Caco-2 (cell line): ENCODE data around the gene ITM2C. TPM values are rescaled to one million over a fixed set of nuclear protein-coding genes. Genes with fewer than 3 reads are reported as not detected.

ENCODE experiments used
- BruUV-seq: library from RNA; stranded (reverse); fragments of 400-500 nt; replicated peaks from 2 replicates; lab custom pipeline; 2021; lab: Mats Ljungman, UMichigan
- CTCF ChIA-PET: fragments of 300-600 bp; sonication (Branson Sonifier 250); formaldehyde crosslinking; loops from one replicate; lab custom pipeline; 2022; ENCODE audit warnings: antibody characterized with exemption; lab: Charles Lee
- POLR2A ChIA-PET: fragments of 300-600 bp; sonication (Branson Sonifier 250); formaldehyde crosslinking; loops from one replicate; lab custom pipeline; 2022; ENCODE audit warnings: antibody characterized with exemption; lab: Charles Lee
- DNase-seq, 2 experiments: peaks; one replicate each; pipeline versions ENCODE4 v3.0.0 to v3.0.0-alpha.2; 2020 to 2022
- H3K27me3 ChIP-seq: replicated peaks from 2 replicates; pipeline ENCODE4 v1.6.0; 2011; ENCODE audit warnings: low read length; ENCODE audit not compliant: control insufficient read depth, insufficient read depth
- H3K36me3 ChIP-seq: 2 replicates; pipeline ENCODE4 v1.5.1; 2011; ENCODE audit warnings: low read length; ENCODE audit not compliant: control insufficient read depth, insufficient read depth
- H3K4me1 ChIP-seq: fragments of 250-450 bp; sonication (Bioruptor Pico); 2 replicates; pipeline ENCODE4 v1.5.1; 2020; ENCODE audit warnings: mild to moderate bottlenecking
- H3K4me3 ChIP-seq: 2 replicates; pipeline ENCODE4 v1.5.1; 2011; ENCODE audit warnings: low read depth, mild to moderate bottlenecking, control low read depth, low read length
- H3K9me3 ChIP-seq: fragments of 250-450 bp; sonication (Bioruptor Pico); 2 replicates; pipeline ENCODE4 v1.5.1; 2020; ENCODE audit warnings: mild to moderate bottlenecking, moderate library complexity
- H3K27ac Mint-ChIP-seq: one replicate; pipeline ENCODE4 v1.8.0; 2022; ENCODE audit warnings: mixed read lengths; ENCODE audit not compliant: unreplicated experiment
- H3K27me3 Mint-ChIP-seq: one replicate; pipeline ENCODE4 v1.8.0; 2022; ENCODE audit warnings: mixed read lengths; ENCODE audit not compliant: insufficient read depth, unreplicated experiment
- H3K36me3 Mint-ChIP-seq: one replicate; pipeline ENCODE4 v1.8.0; 2022; ENCODE audit warnings: mild to moderate bottlenecking, mixed read lengths; ENCODE audit not compliant: insufficient read depth, unreplicated experiment
- H3K4me1 Mint-ChIP-seq: one replicate; pipeline ENCODE4 v1.8.0; 2022; ENCODE audit warnings: low read depth, mixed read lengths; ENCODE audit not compliant: unreplicated experiment
- H3K4me3 Mint-ChIP-seq: one replicate; pipeline ENCODE4 v1.8.0; 2022; ENCODE audit warnings: mild to moderate bottlenecking, moderate library complexity, mixed read lengths; ENCODE audit not compliant: unreplicated experiment
- H3K9me3 Mint-ChIP-seq: one replicate; pipeline ENCODE4 v1.8.0; 2022; ENCODE audit warnings: mixed read lengths; ENCODE audit not compliant: unreplicated experiment
- intact Hi-C: fragments of 100-400 bp; cut with micrococcal nuclease; formaldehyde crosslinking; loops from one replicate; pipeline ENCODE4 v1.10.0; 2022; ENCODE audit not compliant: unreplicated experiment
- total RNA-seq: library from RNA; stranded (reverse); gene quantifications from 2 replicates; pipeline ENCODE4 v1.2.3, GENCODE V29; 2022
- TF ChIP-seq, protein P1 (sequence below), 2 experiments: fragments of 200-600 bp in 1 of 2; IDR thresholded peaks; 1 replicate in 1 of 2; 2 replicates in 1 of 2; pipeline versions ENCODE4 v1.5.1 to v1.8.0; 2011 to 2022; ENCODE audit warnings: antibody characterized with exemption in 1 of 2, control low read depth in 1 of 2, inconsistent platforms in 1 of 2, low read depth in 1 of 2, low read length in 1 of 2, mild to moderate bottlenecking in 1 of 2, moderate library complexity in 1 of 2; ENCODE audit not compliant: insufficient read depth in 1 of 2, severe bottlenecking in 1 of 2, unreplicated experiment in 1 of 2

ITM2C gene
- total RNA-seq, 1 experiment from 2014 or later, result 136 TPM

DNA sequence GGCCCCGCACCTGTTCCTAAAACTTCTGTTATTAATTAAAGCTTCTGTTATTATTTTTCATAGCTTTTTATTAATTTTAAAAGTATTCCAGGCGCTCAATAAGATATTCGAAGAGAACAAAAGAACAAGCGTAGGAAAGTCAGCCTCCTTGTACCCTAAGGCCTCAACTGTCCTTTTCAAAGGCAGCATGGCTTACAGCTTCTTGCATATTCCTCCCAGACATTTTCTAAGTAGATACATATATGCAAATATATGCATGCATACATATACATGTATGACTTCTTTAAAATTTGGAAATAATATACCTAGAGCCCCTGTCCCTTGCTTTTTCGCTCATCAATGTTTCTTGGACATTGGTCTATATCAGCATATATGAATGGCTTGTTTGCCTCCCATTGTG is 48.0 kb downstream of the ITM2C start:
- Mint-ChIP-seq H3K36me3 (no peaks in the 10 kb centered on the region), H3K27me3 (no peaks in the 10 kb centered on the region), H3K4me3 (no peak overlapping the region), H3K4me1 (peaks cover 5% of the 10 kb centered on the region), H3K27ac (no peak overlapping the region), H3K9me3 (no peaks in the 10 kb centered on the region)
- Histone ChIP-seq H3K9me3 (no peaks in the 10 kb centered on the region), H3K36me3 (no peaks in the 10 kb centered on the region), H3K4me1 (no peaks in the 10 kb centered on the region), H3K27me3 (no peaks in the 10 kb centered on the region), H3K4me3 (no peak overlapping the region)
- intact Hi-C loops, result loop anchor here (1.0 to 5.0 kb wide), 2 partner anchors 40 to 88 kb away; no protein-coding TSS in a partner anchor
- BruUV-seq, result no TSS peak
- DNase-seq, result no peak
- ChIA-PET CTCF (no interaction called here), POLR2A (no interaction called here)
- TF ChIP-seq, protein P1, sequence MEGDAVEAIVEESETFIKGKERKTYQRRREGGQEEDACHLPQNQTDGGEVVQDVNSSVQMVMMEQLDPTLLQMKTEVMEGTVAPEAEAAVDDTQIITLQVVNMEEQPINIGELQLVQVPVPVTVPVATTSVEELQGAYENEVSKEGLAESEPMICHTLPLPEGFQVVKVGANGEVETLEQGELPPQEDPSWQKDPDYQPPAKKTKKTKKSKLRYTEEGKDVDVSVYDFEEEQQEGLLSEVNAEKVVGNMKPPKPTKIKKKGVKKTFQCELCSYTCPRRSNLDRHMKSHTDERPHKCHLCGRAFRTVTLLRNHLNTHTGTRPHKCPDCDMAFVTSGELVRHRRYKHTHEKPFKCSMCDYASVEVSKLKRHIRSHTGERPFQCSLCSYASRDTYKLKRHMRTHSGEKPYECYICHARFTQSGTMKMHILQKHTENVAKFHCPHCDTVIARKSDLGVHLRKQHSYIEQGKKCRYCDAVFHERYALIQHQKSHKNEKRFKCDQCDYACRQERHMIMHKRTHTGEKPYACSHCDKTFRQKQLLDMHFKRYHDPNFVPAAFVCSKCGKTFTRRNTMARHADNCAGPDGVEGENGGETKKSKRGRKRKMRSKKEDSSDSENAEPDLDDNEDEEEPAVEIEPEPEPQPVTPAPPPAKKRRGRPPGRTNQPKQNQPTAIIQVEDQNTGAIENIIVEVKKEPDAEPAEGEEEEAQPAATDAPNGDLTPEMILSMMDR (IDR thresholded peaks at IDR 0.05; ENCODE audit: insufficient read depth in 1 of 2, low read depth in 1 of 2, low read length in 1 of 2, severe bottlenecking in 1 of 2, unreplicated experiment in 1 of 2), result no peak

DNA sequence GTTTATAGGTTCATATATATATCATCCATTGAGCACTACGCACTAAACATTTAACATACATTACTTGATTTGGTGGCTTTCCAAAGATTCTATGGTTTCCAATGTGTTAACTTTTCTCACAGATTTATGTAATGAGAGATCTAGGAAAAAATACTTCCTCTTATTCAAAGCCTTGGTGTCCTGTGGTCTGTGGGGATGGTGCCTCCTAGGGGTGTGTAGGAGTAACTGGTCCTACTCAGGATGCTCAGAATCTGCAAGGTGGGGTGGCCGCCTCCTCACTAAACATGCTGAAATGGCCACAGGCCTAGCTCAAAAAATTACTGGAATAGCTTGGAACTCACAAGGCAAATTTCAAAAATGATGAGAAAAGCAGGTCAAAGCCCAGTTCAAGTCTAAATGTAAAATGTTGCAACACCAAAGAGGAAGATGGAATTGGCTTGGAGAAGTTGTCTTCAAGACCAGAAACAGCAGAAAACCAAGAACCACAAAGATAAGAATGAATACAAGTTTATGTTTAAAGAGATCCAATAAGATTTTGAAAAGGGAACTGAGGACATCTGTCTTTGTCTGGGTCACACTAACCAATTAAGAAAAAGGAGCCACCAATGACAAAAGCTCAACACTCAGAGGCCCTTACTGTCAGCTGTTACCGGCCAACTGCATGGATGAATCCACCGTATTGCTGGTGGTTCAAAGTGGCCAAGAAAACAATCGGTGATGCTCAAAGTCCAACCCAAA is 48.8 kb downstream of the ITM2C start:
- no peaks in the 10 kb centered on the region for H3K36me3 Mint-ChIP-seq
- no peak overlapping the region for H3K27ac Mint-ChIP-seq
- Histone ChIP-seq H3K36me3 (no peaks in the 10 kb centered on the region), H3K4me3 (no peak overlapping the region), H3K4me1 (no peaks in the 10 kb centered on the region), H3K27me3 (no peaks in the 10 kb centered on the region), H3K9me3 (no peaks in the 10 kb centered on the region)
- peak in 1 of 2 experiments; percentile 9 for DNase-seq
- H3K4me1 Mint-ChIP-seq, result peaks cover 5% of the 10 kb centered on the region
- no peaks in the 10 kb centered on the region for H3K9me3 Mint-ChIP-seq
- no peak overlapping the region for H3K4me3 Mint-ChIP-seq
- BruUV-seq, result no TSS peak
- peaks cover 3% of the 10 kb centered on the region for H3K27me3 Mint-ChIP-seq
- TF ChIP-seq, protein P1 (IDR thresholded peaks at IDR 0.05; ENCODE audit: insufficient read depth in 1 of 2, low read depth in 1 of 2, low read length in 1 of 2, severe bottlenecking in 1 of 2, unreplicated experiment in 1 of 2), result peak; percentile 14 to 42
- intact Hi-C loops, result loop anchor here (1.0 to 5.0 kb wide), 2 partner anchors 41 to 89 kb away; no protein-coding TSS in a partner anchor
- CTCF ChIA-PET, result no interaction called here
- POLR2A ChIA-PET, result no interaction called here

DNA sequence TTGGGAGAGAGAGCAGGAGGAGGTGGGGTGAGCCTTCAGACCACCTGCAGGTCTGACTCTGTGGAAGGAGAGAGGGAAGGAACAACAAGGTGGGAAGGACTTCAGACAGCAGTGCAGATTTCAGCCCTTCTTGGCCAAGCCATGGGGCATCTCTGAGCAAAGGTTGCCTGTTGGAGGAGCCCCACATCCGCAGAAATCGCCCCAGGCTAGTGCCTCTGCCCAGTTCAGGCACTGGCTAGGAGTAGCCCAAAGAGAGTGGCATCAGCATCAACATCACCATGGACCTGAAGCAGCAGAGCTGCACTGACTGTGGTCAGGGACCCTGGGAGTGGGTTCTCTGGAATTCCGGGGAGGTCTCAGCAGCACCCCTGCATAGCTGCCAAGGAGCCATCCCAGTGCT is 50.1 kb downstream of the ITM2C start:
- Mint-ChIP-seq H3K36me3 (no peaks in the 10 kb centered on the region), H3K4me1 (peaks cover 5% of the 10 kb centered on the region), H3K9me3 (no peaks in the 10 kb centered on the region), H3K27ac (no peak overlapping the region), H3K27me3 (peaks cover 3% of the 10 kb centered on the region), H3K4me3 (no peak overlapping the region)
- H3K27me3 ChIP-seq, result no peaks in the 10 kb centered on the region
- H3K36me3 ChIP-seq, result no peaks in the 10 kb centered on the region
- no peaks in the 10 kb centered on the region for H3K9me3 ChIP-seq
- CTCF ChIA-PET, result no interaction called here
- DNase-seq, result no peak
- POLR2A ChIA-PET, result no interaction called here
- TF ChIP-seq, protein P1 (IDR thresholded peaks at IDR 0.05; ENCODE audit: insufficient read depth in 1 of 2, low read depth in 1 of 2, low read length in 1 of 2, severe bottlenecking in 1 of 2, unreplicated experiment in 1 of 2), result no peak
- H3K4me1 ChIP-seq, result no peaks in the 10 kb centered on the region
- no TSS peak for BruUV-seq
- intact Hi-C loops, result loop anchor here (5.0 kb wide), 1 partner anchor 43 kb away; no protein-coding TSS in a partner anchor
- H3K4me3 ChIP-seq, result no peak overlapping the region
